ENCODE results near the gene LYPD8. TPM values are rescaled to one million over a fixed set of nuclear protein-coding genes. Genes with fewer than 3 reads are reported as not detected.

LYPD8 gene
- polyA plus RNA-seq, 3 donors from 2014 or later = not detected

GRCh38 chr1:248786156-248786555 is 30.6 kb upstream of the LYPD8 start:
- DNase-seq = no peak
- Mint-ChIP-seq H3K4me3 (no peak overlapping the region), H3K4me1 (no peaks in the 10 kb centered on the region), H3K27ac (no peak overlapping the region), H3K27me3 (ENCODE audit: low read depth in 3 of 3) (peaks cover 0 to 15% (median 7%) of the 10 kb centered on the region in 3 donors), H3K36me3 (no peaks in the 10 kb centered on the region), H3K9me3 (peaks cover 0 to 5% (median 0%) of the 10 kb centered on the region in 6 donors)

GRCh38 chr1:248783367-248783766 is 27.8 kb upstream of the LYPD8 start:
- Mint-ChIP-seq H3K4me1 (no peaks in the 10 kb centered on the region), H3K27me3 (ENCODE audit: low read depth in 3 of 3) (peaks cover 3 to 24% (median 6%) of the 10 kb centered on the region in 3 donors), H3K9me3 (peaks cover 0 to 13% (median under 1%) of the 10 kb centered on the region in 6 donors), H3K4me3 (no peak overlapping the region), H3K36me3 (no peaks in the 10 kb centered on the region), H3K27ac (no peak overlapping the region)
- DNase-seq = no peak

- DNase-seq = no peak
- no peaks in the 10 kb centered on the region for H3K36me3 Mint-ChIP-seq
- H3K4me1 Mint-ChIP-seq = no peaks in the 10 kb centered on the region
- H3K4me3 Mint-ChIP-seq = no peak overlapping the region
- peaks cover 2 to 25% (median 3%) of the 10 kb centered on the region in 3 donors for H3K27me3 Mint-ChIP-seq (ENCODE audit: low read depth in 3 of 3)
- peaks cover 0 to 13% (median under 1%) of the 10 kb centered on the region in 6 donors for H3K9me3 Mint-ChIP-seq
- no peak overlapping the region for H3K27ac Mint-ChIP-seq
Observed at GRCh38 chr1:248782416-248783141, 27.0 kb upstream of the LYPD8 start.

GRCh38 chr1:248779350-248779749 is 23.8 kb upstream of the LYPD8 start:
- Mint-ChIP-seq H3K27ac (no peak overlapping the region), H3K9me3 (peaks cover 0 to 25% (median 6%) of the 10 kb centered on the region in 6 donors), H3K27me3 (ENCODE audit: low read depth in 3 of 3) (peaks cover 2 to 27% (median 5%) of the 10 kb centered on the region in 3 donors), H3K4me1 (no peaks in the 10 kb centered on the region), H3K36me3 (peaks cover 0 to 7% (median 0%) of the 10 kb centered on the region in 3 donors), H3K4me3 (no peak overlapping the region)
- DNase-seq = no peak

- Mint-ChIP-seq H3K4me3 (no peak overlapping the region), H3K4me1 (no peaks in the 10 kb centered on the region), H3K9me3 (peaks cover 0 to 25% (median 6%) of the 10 kb centered on the region in 6 donors), H3K36me3 (peaks cover 0 to 7% (median 0%) of the 10 kb centered on the region in 3 donors), H3K27ac (no peak overlapping the region), H3K27me3 (ENCODE audit: low read depth in 3 of 3) (peaks cover 2 to 27% (median 5%) of the 10 kb centered on the region in 3 donors)
- no peak for DNase-seq
Observed at GRCh38 chr1:248778906-248779305, 23.3 kb upstream of the LYPD8 start.

- Mint-ChIP-seq H3K27ac (no peak overlapping the region), H3K9me3 (peaks cover 0 to 25% (median 6%) of the 10 kb centered on the region in 6 donors), H3K4me3 (no peak overlapping the region), H3K36me3 (peaks cover 0 to 7% (median 0%) of the 10 kb centered on the region in 3 donors), H3K4me1 (no peaks in the 10 kb centered on the region), H3K27me3 (ENCODE audit: low read depth in 3 of 3) (peaks cover 1 to 22% (median 5%) of the 10 kb centered on the region in 3 donors)
- no peak for DNase-seq
Observed at GRCh38 chr1:248776991-248777390, 21.4 kb upstream of the LYPD8 start.

- Mint-ChIP-seq H3K27ac (no peak overlapping the region), H3K27me3 (ENCODE audit: low read depth in 3 of 3) (peaks cover 1 to 25% (median 7%) of the 10 kb centered on the region in 3 donors)
Observed at GRCh38 chr1:248775441-248775840, 19.9 kb upstream of the LYPD8 start.

GRCh38 chr1:248759644-248760043 is 4.1 kb upstream of the LYPD8 start:
- peaks cover 0 to 9% (median 3%) of the 10 kb centered on the region in 3 donors for H3K27me3 Mint-ChIP-seq (ENCODE audit: low read depth in 3 of 3)
- H3K36me3 Mint-ChIP-seq = no peaks in the 10 kb centered on the region
- peaks cover 0 to 5% (median 0%) of the 10 kb centered on the region in 6 donors for H3K9me3 Mint-ChIP-seq
- no peak overlapping the region for H3K4me3 Mint-ChIP-seq
- no peak for DNase-seq
- no peak overlapping the region for H3K27ac Mint-ChIP-seq
- H3K4me1 Mint-ChIP-seq = no peaks in the 10 kb centered on the region

More at GRCh38 chr1:248775441-248775840, 19.9 kb upstream of the LYPD8 start:
- peaks cover 0 to 7% (median 0%) of the 10 kb centered on the region in 3 donors for H3K36me3 Mint-ChIP-seq
- no peak for DNase-seq
- H3K9me3 Mint-ChIP-seq = peaks cover 0 to 14% (median 5%) of the 10 kb centered on the region in 6 donors
- no peaks in the 10 kb centered on the region for H3K4me1 Mint-ChIP-seq
- H3K4me3 Mint-ChIP-seq = no peak overlapping the region

GRCh38 chr1:248758352-248758751 is 2.8 kb upstream of the LYPD8 start:
- peaks cover 0 to 5% (median 0%) of the 10 kb centered on the region in 6 donors for H3K9me3 Mint-ChIP-seq
- no peaks in the 10 kb centered on the region for H3K4me1 Mint-ChIP-seq
- no peak for DNase-seq
- no peak overlapping the region for H3K27ac Mint-ChIP-seq
- H3K4me3 Mint-ChIP-seq = no peak overlapping the region
- H3K27me3 Mint-ChIP-seq (ENCODE audit: low read depth in 3 of 3) = peaks cover 0 to 8% (median 3%) of the 10 kb centered on the region in 3 donors
- no peaks in the 10 kb centered on the region for H3K36me3 Mint-ChIP-seq

- Mint-ChIP-seq H3K27me3 (ENCODE audit: low read depth in 3 of 3) (peaks cover 0 to 4% (median 3%) of the 10 kb centered on the region in 3 donors), H3K9me3 (peaks cover 0 to 5% (median 0%) of the 10 kb centered on the region in 6 donors), H3K4me1 (no peaks in the 10 kb centered on the region), H3K4me3 (no peak overlapping the region), H3K27ac (no peak overlapping the region), H3K36me3 (no peaks in the 10 kb centered on the region)
- DNase-seq = no peak
Observed at GRCh38 chr1:248757784-248758195, 2.2 kb upstream of the LYPD8 start.

- H3K4me3 Mint-ChIP-seq = no peak overlapping the region
- DNase-seq = no peak
- peaks cover 2 to 4% of the 10 kb centered on the region in 2 donors for H3K4me1 Mint-ChIP-seq
- no peaks in the 10 kb centered on the region for H3K36me3 Mint-ChIP-seq
- H3K9me3 Mint-ChIP-seq = peaks cover 0 to 5% (median 0%) of the 10 kb centered on the region in 6 donors
- no peak overlapping the region for H3K27ac Mint-ChIP-seq
- peaks cover 0 to 4% (median 4%) of the 10 kb centered on the region in 3 donors for H3K27me3 Mint-ChIP-seq (ENCODE audit: low read depth in 3 of 3)
Observed at GRCh38 chr1:248756636-248757035, 1.1 kb upstream of the LYPD8 start.

GRCh38 chr1:248756151-248756550 is 592 bp upstream of the LYPD8 start:
- Mint-ChIP-seq H3K4me1 (peaks cover 3 to 9% of the 10 kb centered on the region in 2 donors), H3K36me3 (no peaks in the 10 kb centered on the region), H3K27me3 (ENCODE audit: low read depth in 3 of 3) (peaks cover 0 to 6% (median 4%) of the 10 kb centered on the region in 3 donors), H3K27ac (no peak overlapping the region), H3K4me3 (no peak overlapping the region), H3K9me3 (peaks cover 0 to 5% (median 0%) of the 10 kb centered on the region in 6 donors)
- no peak for DNase-seq

- no peak for DNase-seq
- Mint-ChIP-seq H3K27ac (no peak overlapping the region), H3K4me1 (peaks cover 3 to 10% of the 10 kb centered on the region in 2 donors), H3K4me3 (no peak overlapping the region), H3K36me3 (no peaks in the 10 kb centered on the region), H3K9me3 (no peaks in the 10 kb centered on the region), H3K27me3 (ENCODE audit: low read depth in 3 of 3) (peaks cover 0 to 5% (median 0%) of the 10 kb centered on the region in 3 donors)
Observed at GRCh38 chr1:248753708-248754280, 1.8 kb downstream of the LYPD8 start.

- Mint-ChIP-seq H3K4me1 (peaks cover 3 to 10% of the 10 kb centered on the region in 2 donors), H3K27me3 (ENCODE audit: low read depth in 3 of 3) (peaks cover 0 to 5% (median 0%) of the 10 kb centered on the region in 3 donors), H3K27ac (no peak overlapping the region), H3K4me3 (no peak overlapping the region), H3K36me3 (no peaks in the 10 kb centered on the region), H3K9me3 (no peaks in the 10 kb centered on the region)
- no peak for DNase-seq
Observed at GRCh38 chr1:248753029-248753594, 2.4 kb downstream of the LYPD8 start.
